IgD-negative memory B cell (primary cell): ENCODE measurements around the gene SLC25A41. TPM values are rescaled to one million over a fixed set of nuclear protein-coding genes. Genes with fewer than 3 reads are reported as not detected.
"Not testable (repeated sequence)": the region's sequence is repeated elsewhere in the genome, so short reads cannot be mapped to it uniquely, and the experiment has no call there.

Experiments
- H3K27ac Mint-ChIP-seq, 3 donors: one replicate each; pipeline ENCODE4 v1.8.0; 2020 to 2022; ENCODE audit warnings: mild to moderate bottlenecking in 3 of 3, mixed read lengths in 3 of 3, moderate library complexity in 1 of 3
- H3K27me3 Mint-ChIP-seq: one replicate; pipeline ENCODE4 v1.8.0; 2021; ENCODE audit warnings: mixed read lengths
- H3K36me3 Mint-ChIP-seq: one replicate; pipeline ENCODE4 v1.8.0; 2020; ENCODE audit warnings: mild to moderate bottlenecking, mixed read lengths
- H3K4me1 Mint-ChIP-seq, 3 donors: one replicate each; pipeline ENCODE4 v1.8.0; 2020 to 2022; ENCODE audit warnings: mixed read lengths in 3 of 3, mild to moderate bottlenecking in 1 of 3
- H3K4me3 Mint-ChIP-seq, 4 donors: one replicate each; pipeline ENCODE4 v1.8.0; 2020 to 2022; ENCODE audit warnings: mild to moderate bottlenecking in 4 of 4, mixed read lengths in 4 of 4, moderate library complexity in 3 of 4
- H3K9me3 Mint-ChIP-seq, 3 donors: one replicate each; pipeline ENCODE4 v1.8.0; 2020 to 2021; ENCODE audit warnings: mixed read lengths in 3 of 3, mild to moderate bottlenecking in 1 of 3
- polyA plus RNA-seq: library from polyadenylated mRNA; unstranded; fragments of 300-500 nt; fragmentation: Illumina TruSeq; gene quantifications from one replicate; pipeline ENCODE4 v1.2.3, GENCODE V29; 2021

The SLC25A41 gene
- polyA plus RNA-seq, 1 donor from 2014 or later: not detected

DNA sequence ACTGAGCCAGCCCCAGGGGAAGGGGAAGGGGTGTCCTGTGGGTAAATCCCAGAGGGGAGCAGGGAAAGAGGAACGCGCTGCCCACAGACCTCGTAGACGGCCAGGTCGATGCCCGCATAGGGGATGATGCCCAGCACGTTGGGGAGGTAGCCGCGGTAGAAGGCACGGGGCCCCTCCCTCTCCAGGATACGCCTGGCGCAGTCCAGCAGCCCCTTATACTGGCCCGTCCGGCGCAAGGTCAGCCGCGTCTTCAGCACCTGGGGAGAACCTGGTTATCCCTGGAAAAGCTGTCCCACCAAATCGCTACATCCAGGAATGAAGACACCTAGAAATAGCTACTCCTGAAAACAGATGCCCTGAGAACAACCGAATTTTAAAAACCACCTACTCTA lies 18.7 kb upstream of the SLC25A41 start:
- no peak overlapping the region for H3K4me3 Mint-ChIP-seq
- H3K4me1 Mint-ChIP-seq: no peaks in the 10 kb centered on the region
- H3K27me3 Mint-ChIP-seq: no peaks in the 10 kb centered on the region
- H3K27ac Mint-ChIP-seq: no peak overlapping the region
- peaks cover 21% of the 10 kb centered on the region for H3K36me3 Mint-ChIP-seq
- H3K9me3 Mint-ChIP-seq: peaks cover 0 to 3% (median 2%) of the 10 kb centered on the region in 3 donors

DNA sequence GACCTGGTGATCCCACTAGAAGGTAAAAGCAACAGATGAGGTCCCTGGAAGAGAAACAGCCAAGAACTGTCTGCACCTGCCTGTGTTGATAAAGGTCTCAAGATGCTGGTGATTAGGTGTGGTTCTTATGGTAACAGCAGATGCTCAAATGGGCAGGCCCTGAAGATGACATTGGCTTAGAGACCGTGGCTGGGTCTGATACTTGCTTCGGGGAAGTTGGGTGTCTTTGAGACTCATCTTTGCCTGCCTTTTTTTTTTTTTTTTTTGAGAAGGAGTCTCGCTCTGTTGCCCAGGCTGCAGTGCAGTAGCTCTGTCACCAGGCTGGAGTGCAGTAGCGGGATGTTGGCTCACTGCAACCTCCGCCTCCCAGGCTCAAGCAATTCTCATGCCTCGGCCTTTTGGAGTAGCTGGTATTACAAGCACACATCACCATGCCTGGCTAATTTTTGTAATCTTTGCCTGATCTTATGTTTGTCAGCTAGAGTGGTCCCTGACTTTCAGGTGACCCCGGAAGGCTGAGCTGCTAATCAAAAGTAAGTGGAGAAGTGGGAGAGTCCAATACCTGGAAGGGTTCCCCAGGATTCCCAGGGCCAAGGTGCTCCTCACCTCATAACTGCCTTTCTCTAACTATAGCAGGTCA lies 18.1 kb upstream of the SLC25A41 start:
- Mint-ChIP-seq H3K4me3 (no peak overlapping the region), H3K9me3 (peaks cover 0 to 7% (median 2%) of the 10 kb centered on the region in 3 donors), H3K36me3 (peaks cover 21% of the 10 kb centered on the region), H3K27ac (no peak overlapping the region), H3K27me3 (no peaks in the 10 kb centered on the region), H3K4me1 (no peaks in the 10 kb centered on the region)

DNA sequence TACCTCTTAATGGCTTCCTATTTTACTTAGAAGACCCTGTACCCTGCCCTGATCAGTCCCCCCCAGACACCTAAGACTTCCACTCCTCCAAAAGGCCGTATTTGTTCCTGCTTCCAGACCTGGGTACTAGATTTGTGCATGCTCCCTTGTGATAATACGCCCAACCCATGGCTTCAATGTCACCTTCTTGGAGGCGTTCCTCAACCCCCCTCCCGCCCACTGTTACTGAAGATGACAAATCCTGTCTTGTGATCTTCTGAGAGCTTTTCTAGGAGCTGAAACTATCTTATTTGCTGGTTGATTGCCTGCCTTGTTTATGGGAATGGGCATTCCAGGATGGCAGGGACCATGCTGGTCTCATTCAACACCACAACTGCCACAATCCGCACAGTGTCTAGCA lies 16.6 kb upstream of the SLC25A41 start:
- H3K4me3 Mint-ChIP-seq: no peak overlapping the region
- no peaks in the 10 kb centered on the region for H3K4me1 Mint-ChIP-seq
- peaks cover 14% of the 10 kb centered on the region for H3K36me3 Mint-ChIP-seq
- H3K9me3 Mint-ChIP-seq: peaks cover 1 to 12% (median 2%) of the 10 kb centered on the region in 3 donors
- H3K27me3 Mint-ChIP-seq: no peaks in the 10 kb centered on the region
- H3K27ac Mint-ChIP-seq: no peak overlapping the region

DNA sequence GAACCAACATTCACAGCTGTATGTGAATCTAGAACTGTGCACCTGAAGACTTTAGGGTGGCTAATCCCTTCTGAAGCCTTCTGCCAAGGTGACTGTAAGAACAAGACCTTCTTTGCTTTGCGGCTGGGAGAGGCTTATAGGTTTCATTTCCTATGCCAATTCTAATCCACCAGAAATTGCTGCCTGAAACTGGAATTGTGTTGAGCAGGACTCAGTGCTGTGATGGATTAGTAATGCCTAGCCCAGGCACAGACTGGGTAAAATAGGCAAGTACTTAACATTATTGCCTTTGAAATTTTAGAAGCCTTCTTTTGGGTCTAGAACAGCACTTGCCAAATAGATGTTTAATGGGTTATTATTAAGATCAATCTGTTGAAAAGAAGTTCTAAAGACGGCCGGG lies 14.5 kb upstream of the SLC25A41 start:
- Mint-ChIP-seq H3K4me3 (no peak overlapping the region), H3K36me3 (peaks cover 5% of the 10 kb centered on the region), H3K27me3 (no peaks in the 10 kb centered on the region), H3K27ac (no peak overlapping the region), H3K4me1 (no peaks in the 10 kb centered on the region), H3K9me3 (peaks cover 0 to 9% (median 1%) of the 10 kb centered on the region in 3 donors)

DNA sequence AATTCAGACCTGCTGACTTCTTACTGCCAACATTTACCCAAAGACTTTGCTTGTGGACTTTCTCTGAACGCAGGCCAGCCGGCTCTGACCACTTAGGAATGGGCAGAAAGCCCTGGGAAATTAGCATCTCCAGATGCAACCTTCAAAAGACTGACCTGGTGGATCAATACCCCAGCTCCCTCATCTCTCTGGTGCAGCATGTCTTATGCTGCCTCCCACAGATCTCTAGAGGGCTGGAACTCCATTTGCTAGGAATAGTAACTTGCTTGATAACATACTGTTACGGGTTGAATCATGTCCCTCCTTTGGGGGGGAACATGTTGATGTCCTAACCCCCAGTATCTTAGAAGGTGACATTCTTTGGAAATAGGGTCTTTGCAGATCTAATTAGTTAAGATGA lies 12.9 kb upstream of the SLC25A41 start:
- Mint-ChIP-seq H3K4me1 (no peaks in the 10 kb centered on the region), H3K36me3 (peaks cover 3% of the 10 kb centered on the region), H3K27ac (peak overlapping the region in 2 of 3 donors; percentile 17 to 35)

DNA sequence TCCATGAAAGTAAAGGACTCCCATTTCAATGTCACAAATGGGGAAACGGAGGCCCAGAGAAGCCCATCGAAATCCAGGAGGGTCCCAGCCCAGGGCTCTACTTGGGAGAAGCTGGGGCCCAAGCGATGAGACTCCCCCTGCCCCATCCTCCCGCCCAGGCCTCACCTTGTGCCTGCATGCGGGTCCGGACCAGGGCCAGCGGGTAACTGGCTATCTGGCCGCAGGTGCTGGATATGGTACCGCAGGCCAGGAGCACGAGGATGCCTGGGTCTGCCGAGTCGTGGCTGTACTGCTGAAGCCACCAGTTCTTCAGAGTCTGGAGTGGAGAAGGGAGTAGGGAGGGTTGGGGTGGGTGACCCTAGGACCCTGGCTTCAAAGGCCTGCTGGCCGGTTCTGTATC lies 10.4 kb upstream of the SLC25A41 start:
- peak overlapping the region in 1 of 3 donors; percentile 27 for H3K27ac Mint-ChIP-seq
- peaks cover 0 to 9% (median 1%) of the 10 kb centered on the region in 3 donors for H3K9me3 Mint-ChIP-seq
- H3K27me3 Mint-ChIP-seq: no peaks in the 10 kb centered on the region
- peaks cover 2% of the 10 kb centered on the region for H3K36me3 Mint-ChIP-seq
- no peaks in the 10 kb centered on the region for H3K4me1 Mint-ChIP-seq
- H3K4me3 Mint-ChIP-seq: no peak overlapping the region

More for the DNA sequence above, 12.9 kb upstream of the SLC25A41 start:
- Mint-ChIP-seq H3K27me3 (no peaks in the 10 kb centered on the region), H3K9me3 (peaks cover 0 to 9% (median 1%) of the 10 kb centered on the region in 3 donors), H3K4me3 (no peak overlapping the region)

DNA sequence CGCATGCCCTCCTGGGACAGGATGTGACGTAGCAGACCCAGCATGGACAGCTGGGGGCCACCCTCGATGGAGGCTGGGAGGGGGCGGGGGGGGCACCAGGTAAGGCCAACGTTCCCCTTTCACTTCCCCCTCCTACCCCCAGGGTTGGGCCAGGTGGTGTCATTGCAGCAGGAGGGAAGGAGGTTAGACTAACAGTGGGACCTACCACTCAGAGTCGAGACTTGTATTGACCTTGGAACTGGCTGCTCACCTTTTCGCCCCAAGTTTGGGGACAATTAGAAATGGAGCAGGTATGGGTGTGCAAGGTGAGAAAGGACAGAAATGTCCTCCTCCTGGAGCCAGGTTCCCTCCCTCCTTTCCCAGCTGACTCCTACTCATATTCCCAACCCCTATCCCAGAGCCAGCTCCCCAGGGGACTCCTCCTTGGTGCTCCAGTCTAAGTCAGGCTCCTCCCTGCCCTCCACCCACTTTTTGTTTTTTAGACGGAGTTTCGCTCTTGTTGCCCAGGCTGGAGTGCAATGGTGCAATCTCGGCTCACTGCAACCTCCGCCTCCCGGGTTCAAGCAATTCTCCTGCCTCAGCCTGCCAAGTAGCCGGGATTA lies 8.6 kb upstream of the SLC25A41 start:
- peaks cover 0 to 9% (median 1%) of the 10 kb centered on the region in 3 donors for H3K9me3 Mint-ChIP-seq
- peaks cover 0 to 2% (median 0%) of the 10 kb centered on the region in 3 donors for H3K4me1 Mint-ChIP-seq
- no peak overlapping the region for H3K27ac Mint-ChIP-seq
- no peak overlapping the region for H3K4me3 Mint-ChIP-seq
- H3K27me3 Mint-ChIP-seq: no peaks in the 10 kb centered on the region
- H3K36me3 Mint-ChIP-seq: peaks cover 4% of the 10 kb centered on the region

DNA sequence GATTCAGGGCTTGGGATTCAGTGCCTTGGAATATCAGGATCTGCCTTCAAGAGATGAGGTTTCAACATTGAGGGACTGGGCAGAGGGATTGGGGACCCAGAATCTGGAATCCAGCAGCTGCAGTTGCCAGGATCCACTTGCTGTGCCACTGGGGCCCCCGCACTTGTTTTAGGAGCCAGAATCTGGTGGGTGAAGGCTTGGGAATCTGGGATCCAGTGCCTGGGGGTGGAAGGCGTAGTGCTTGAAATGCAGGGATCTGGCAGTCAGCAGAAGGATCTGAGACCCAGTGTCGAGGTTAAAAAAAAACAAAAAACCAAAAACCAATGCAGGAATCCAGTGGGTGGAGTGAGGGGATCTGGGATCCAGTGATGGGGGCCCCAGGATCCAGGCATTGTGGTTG lies 7.3 kb upstream of the SLC25A41 start:
- Mint-ChIP-seq H3K27ac (no peak overlapping the region), H3K27me3 (no peaks in the 10 kb centered on the region), H3K4me1 (peaks cover 0 to 2% (median 0%) of the 10 kb centered on the region in 3 donors)

DNA sequence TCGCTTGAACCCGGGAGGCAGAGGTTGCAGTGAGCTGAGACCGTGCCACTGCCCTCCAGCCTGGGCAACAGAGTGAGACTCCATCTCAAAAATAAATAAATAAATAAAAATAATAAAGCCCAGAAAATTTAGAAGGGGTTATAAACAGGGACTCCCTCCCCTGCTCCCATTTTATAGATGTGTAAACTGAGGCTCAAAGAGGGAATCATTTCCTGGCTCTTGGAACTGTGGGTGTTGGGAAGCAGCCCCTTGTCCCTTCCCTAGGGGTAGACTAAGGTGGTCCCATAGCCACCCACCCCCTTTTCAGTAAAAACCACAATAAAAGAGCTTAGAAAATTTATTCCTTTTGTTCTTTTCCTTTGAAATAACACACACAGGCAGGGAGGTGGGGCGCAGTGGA lies 6.2 kb upstream of the SLC25A41 start:
- H3K4me3 Mint-ChIP-seq: no peak overlapping the region
- H3K27me3 Mint-ChIP-seq: no peaks in the 10 kb centered on the region
- peaks cover 0 to 2% (median 0%) of the 10 kb centered on the region in 3 donors for H3K4me1 Mint-ChIP-seq
- H3K27ac Mint-ChIP-seq: peak overlapping the region in 1 of 3 donors; percentile 47
- no peaks in the 10 kb centered on the region for H3K9me3 Mint-ChIP-seq
- H3K36me3 Mint-ChIP-seq: peaks cover 4% of the 10 kb centered on the region

More for the DNA sequence above, 7.3 kb upstream of the SLC25A41 start:
- peaks cover 4% of the 10 kb centered on the region for H3K36me3 Mint-ChIP-seq
- H3K4me3 Mint-ChIP-seq: no peak overlapping the region
- H3K9me3 Mint-ChIP-seq: peaks cover 0 to 1% (median 0%) of the 10 kb centered on the region in 3 donors

DNA sequence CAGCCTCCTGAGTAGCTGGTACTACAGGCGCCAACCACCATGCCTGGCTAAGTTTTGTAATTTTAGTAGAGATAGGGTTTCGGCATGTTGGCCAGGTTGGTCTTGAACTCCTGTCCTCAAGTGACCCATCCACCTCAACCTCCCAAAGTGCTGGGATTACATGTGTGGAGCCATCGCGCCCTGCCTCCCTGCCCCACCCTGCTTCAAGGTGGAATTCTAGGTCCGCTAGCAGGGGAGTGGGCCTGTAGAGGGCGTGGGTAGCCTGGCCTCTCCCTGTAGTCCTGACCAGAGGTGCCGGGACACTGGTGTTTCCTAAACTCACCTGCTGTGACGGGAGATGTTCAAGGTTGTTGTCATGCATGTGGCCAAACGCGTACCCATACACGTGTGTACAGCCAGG lies 398 bp downstream of the SLC25A41 start:
- Mint-ChIP-seq H3K27me3 (no peaks in the 10 kb centered on the region), H3K4me1 (no peaks in the 10 kb centered on the region), H3K9me3 (no peaks in the 10 kb centered on the region), H3K36me3 (no peaks in the 10 kb centered on the region), H3K4me3 (no peak overlapping the region), H3K27ac (peak overlapping the region in 1 of 3 donors; percentile 69)

DNA sequence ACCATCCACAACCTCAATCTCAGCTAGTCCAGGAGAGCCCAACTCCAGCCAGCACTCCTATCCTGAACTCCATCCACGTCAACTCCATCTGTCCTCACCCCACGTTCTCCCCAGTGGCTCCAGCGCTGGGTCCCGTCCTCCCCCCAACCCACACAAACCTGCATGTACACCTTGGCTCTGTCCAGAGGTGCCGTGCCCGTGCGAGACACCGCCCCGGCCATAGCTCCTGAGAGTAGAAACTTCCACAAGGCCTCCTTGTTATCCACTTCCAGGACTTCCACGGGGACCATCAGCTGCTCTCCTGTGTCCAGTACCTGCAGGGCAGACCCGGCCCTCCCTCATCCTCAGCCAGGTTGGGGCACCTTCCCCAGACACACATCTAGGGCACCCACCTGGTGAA lies 1.7 kb downstream of the SLC25A41 start:
- Mint-ChIP-seq H3K4me3 (no peak overlapping the region), H3K4me1 (no peaks in the 10 kb centered on the region), H3K36me3 (no peaks in the 10 kb centered on the region), H3K27ac (peak overlapping the region in 2 of 3 donors; percentile 10 to 53), H3K9me3 (no peaks in the 10 kb centered on the region), H3K27me3 (no peaks in the 10 kb centered on the region)

DNA sequence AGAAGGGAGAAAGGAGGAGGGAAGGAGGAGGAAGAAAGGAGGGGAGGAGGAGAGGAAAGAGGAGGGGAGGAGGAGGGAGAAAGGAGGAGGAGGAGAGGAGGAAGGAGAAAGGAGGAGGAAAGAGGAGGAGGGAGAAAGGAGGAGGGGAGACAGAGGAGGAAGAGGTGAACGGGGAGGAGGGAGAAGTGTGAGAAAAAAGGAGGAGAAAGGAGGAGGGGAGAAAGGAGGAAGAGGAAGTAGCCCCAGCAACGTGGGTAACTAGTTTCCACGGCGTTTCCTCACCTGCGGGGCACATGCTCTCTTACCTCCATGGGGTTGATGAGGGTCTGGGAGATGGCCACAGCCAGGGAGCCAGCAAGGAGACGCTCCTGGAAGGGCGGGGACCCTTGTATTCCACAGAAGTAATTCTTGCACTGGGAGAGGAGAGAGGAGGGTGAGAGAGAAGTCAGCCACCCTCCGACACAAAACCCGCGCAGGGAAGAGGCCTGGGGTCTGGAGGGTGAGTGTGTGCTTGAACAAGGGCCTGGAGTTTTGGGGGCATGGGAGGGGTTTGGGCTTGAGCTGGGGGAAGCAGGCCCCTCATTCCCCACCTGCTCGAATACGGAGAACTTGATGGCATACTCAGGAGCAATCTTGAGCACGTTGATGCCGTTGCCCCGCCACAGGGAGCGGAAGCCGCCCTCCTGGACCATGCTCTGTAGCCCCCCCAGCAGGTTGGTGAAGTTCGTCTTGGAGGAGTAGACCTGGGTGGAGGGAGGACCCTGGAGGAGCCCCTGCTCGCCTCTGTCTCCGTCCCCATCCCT lies 3.9 kb downstream of the SLC25A41 start:
- Mint-ChIP-seq H3K4me3 (no peak overlapping the region), H3K9me3 (no peaks in the 10 kb centered on the region), H3K4me1 (peaks cover 1 to 7% (median 4%) of the 10 kb centered on the region in 3 donors), H3K36me3 (no peaks in the 10 kb centered on the region), H3K27me3 (no peaks in the 10 kb centered on the region), H3K27ac (no peak overlapping the region)

DNA sequence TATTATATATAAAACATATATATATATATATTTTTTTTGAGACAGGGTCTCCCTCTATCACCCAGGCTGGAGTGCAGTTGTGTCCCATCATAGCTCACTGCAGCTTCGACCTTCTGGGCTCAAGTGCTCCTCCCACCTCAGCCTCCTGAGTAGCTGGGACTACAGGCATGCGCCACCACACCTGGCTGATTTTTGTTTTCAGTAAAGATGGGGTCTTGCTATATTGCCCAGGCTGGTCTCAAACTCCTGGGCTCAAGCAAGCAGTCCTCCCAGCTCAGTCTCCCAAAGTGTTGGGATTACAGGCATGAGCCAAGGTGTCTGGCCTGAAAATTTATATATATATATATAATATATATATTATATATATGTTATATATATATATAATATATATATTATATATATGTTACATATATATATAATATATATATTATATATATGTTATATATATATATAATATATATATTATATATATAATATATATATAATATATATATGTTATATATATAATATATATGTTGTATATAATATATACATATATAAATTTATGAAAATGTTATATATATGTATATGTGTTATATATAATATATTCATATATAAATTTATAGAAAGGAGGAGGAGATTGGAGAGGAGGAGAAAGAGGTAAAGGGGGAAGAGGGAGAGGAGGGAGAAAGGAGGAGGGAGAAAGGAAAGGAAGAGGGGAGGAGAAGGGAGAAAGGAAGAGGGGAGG lies 4.7 kb downstream of the SLC25A41 start:
- not testable (repeated sequence) for H3K27ac Mint-ChIP-seq, H3K9me3 Mint-ChIP-seq, H3K36me3 Mint-ChIP-seq, H3K27me3 Mint-ChIP-seq, H3K4me1 Mint-ChIP-seq, H3K4me3 Mint-ChIP-seq

DNA sequence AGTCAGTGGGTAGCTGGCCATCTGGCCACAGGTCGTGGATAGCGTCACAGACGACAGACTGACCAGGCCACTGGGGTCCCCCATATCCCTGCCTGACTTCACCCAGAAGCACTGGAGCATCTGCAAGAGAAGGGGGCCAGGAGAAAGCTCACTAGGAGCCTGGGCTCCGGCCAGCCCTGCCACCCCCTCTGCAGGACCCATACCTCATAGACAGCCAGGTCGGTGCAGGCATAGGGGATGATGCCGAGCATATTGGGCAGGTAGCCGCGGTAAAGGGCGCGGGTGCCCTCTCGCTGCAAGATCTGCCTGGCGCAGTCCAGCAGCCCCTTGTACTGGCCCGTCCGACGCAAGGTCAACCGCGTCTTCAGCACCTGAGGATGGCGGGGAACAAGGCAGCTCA lies 6.4 kb downstream of the SLC25A41 start:
- H3K27ac Mint-ChIP-seq: no peak overlapping the region
- H3K4me1 Mint-ChIP-seq: peaks cover 4 to 21% (median 13%) of the 10 kb centered on the region in 3 donors
- H3K9me3 Mint-ChIP-seq: no peaks in the 10 kb centered on the region
- no peaks in the 10 kb centered on the region for H3K27me3 Mint-ChIP-seq
- H3K36me3 Mint-ChIP-seq: no peaks in the 10 kb centered on the region
- H3K4me3 Mint-ChIP-seq: no peak overlapping the region
